GM20000 (cell line): ENCODE results near the gene PLEKHG4B.
"Not testable (repeated sequence)": the region's sequence is repeated elsewhere in the genome, so short reads cannot be mapped to it uniquely, and the experiment has no call there.

Experiments
- DNase-seq: peaks from one replicate; pipeline ENCODE4 v3.0.0; 2012; ENCODE audit warnings: low spot score
- CTCF ChIP-seq: IDR thresholded peaks from 2 replicates; pipeline ENCODE4 v1.5.1; 2012; ENCODE audit warnings: mild to moderate bottlenecking, control low read depth; ENCODE audit errors: extremely low read depth, missing control alignments

Gene PLEKHG4B

GRCh38 chr5:218457-219291 is 126.7 kb downstream of the PLEKHG4B start:
- DNase-seq, result no peak
- no peak for TF ChIP-seq CTCF

- no peak for TF ChIP-seq CTCF
- no peak for DNase-seq
Measured at GRCh38 chr5:219460-219863, 127.5 kb downstream of the PLEKHG4B start.

GRCh38 chr5:219991-220390 is 128.0 kb downstream of the PLEKHG4B start:
- no peak for TF ChIP-seq CTCF
- peak; percentile 65 for DNase-seq

GRCh38 chr5:222951-223715 is 131.2 kb downstream of the PLEKHG4B start:
- DNase-seq, result not testable (repeated sequence)

- no peak for TF ChIP-seq CTCF
Measured at GRCh38 chr5:223791-224190, 131.8 kb downstream of the PLEKHG4B start.

GRCh38 chr5:225334-225733 is 133.4 kb downstream of the PLEKHG4B start:
- TF ChIP-seq CTCF, result no peak
- no peak for DNase-seq

More at GRCh38 chr5:223791-224190, 131.8 kb downstream of the PLEKHG4B start:
- no peak for DNase-seq

GRCh38 chr5:227375-227774 is 135.4 kb downstream of the PLEKHG4B start:
- DNase-seq, result not testable (repeated sequence)

GRCh38 chr5:228886-229285 is 136.9 kb downstream of the PLEKHG4B start:
- no peak for DNase-seq
- no peak for TF ChIP-seq CTCF
